GM12878 (cell line): ENCODE results near the gene STRN4. TPM values are rescaled to one million over a fixed set of nuclear protein-coding genes. Genes with fewer than 3 reads are reported as not detected.

ENCODE experiments used
- ATAC-seq: fragments of 200-7000 bp; cut with Tn5 transposase; 3 replicates; pipeline ENCODE4 v1.9.1; 2020; ENCODE audit warnings: mild to moderate bottlenecking, moderate library complexity
- BruUV-seq: library from RNA; stranded (reverse); fragments of 400-500 nt; replicated peaks from 2 replicates; lab custom pipeline; 2021; lab: Mats Ljungman, UMichigan
- CTCF ChIA-PET: fragments of 300-600 bp; sonication (Branson Sonifier 250); formaldehyde crosslinking; extraction: SDS; loops from one replicate; lab custom pipeline; 2021; ENCODE audit warnings: inconsistent platforms; lab: Yijun Ruan, JAX
- POLR2A ChIA-PET: fragments of 350-600 bp; formaldehyde crosslinking; extraction: SDS; loops from one replicate; lab custom pipeline; 2021; ENCODE audit warnings: inconsistent platforms; lab: Charles Lee
- RAD21 ChIA-PET: fragments of 300-600 bp; sonication (Branson Sonifier 250); formaldehyde crosslinking; loops from one replicate; lab custom pipeline; 2023; ENCODE audit warnings: antibody characterized with exemption; ENCODE audit not compliant: unreplicated experiment; lab: Charles Lee
- SMC1A ChIA-PET: fragments of 300-600 bp; sonication (Branson Sonifier 250); formaldehyde crosslinking; loops from one replicate; lab custom pipeline; 2023; ENCODE audit not compliant: unreplicated experiment, uncharacterized antibody; lab: Charles Lee
- DNase-seq: peaks from one replicate; pipeline ENCODE4 v3.0.0-alpha.2; 2011; ENCODE audit warnings: low read depth, low spot score
- FAIRE-seq: peaks from 3 replicates; lab custom pipeline; 2011; peaks lifted over from hg19 to GRCh38; lab: Jason Lieb, UNC
- H2AFZ ChIP-seq: 2 replicates; pipeline ENCODE4 v1.6.0; 2011; ENCODE audit warnings: low read depth, low read length, control low read depth; ENCODE audit not compliant: control insufficient read depth
- H3K27ac ChIP-seq: 2 replicates; pipeline ENCODE4 v1.5.1; 2011; ENCODE audit warnings: control low read depth; ENCODE audit not compliant: control insufficient read depth, insufficient read depth
- H3K27me3 ChIP-seq, 2 experiments: replicated peaks in 1 of 2; 2 replicates each; pipeline versions ENCODE4 v1.6.0 to v1.6.1; 2011; ENCODE audit warnings: low read length in 1 of 2; ENCODE audit not compliant: control insufficient read depth in 2 of 2, insufficient read depth in 2 of 2
- H3K36me3 ChIP-seq, 2 experiments: 2 replicates each; pipeline ENCODE4 v1.5.1; 2011; ENCODE audit warnings: low read length in 1 of 2; ENCODE audit not compliant: control insufficient read depth in 2 of 2, insufficient read depth in 2 of 2
- H3K4me1 ChIP-seq: 2 replicates; pipeline ENCODE4 v1.6.1; 2011; ENCODE audit warnings: mild to moderate bottlenecking, low read length, moderate library complexity, mixed read lengths; ENCODE audit not compliant: control insufficient read depth, insufficient read depth
- H3K4me2 ChIP-seq: 2 replicates; pipeline ENCODE4 v1.6.0; 2011; ENCODE audit warnings: control low read depth; ENCODE audit not compliant: control insufficient read depth, insufficient read depth
- H3K4me3 ChIP-seq: fragments of 200-600 bp; sonication (generic); 2 replicates; pipeline ENCODE4 v1.5.1; 2016
- H3K79me2 ChIP-seq: 2 replicates; pipeline ENCODE4 v1.6.0; 2011; ENCODE audit warnings: low read length; ENCODE audit not compliant: control insufficient read depth, insufficient read depth
- H3K9ac ChIP-seq: 2 replicates; pipeline ENCODE4 v1.8.0; 2011; ENCODE audit warnings: low read length, control low read depth, mixed read lengths; ENCODE audit not compliant: control insufficient read depth, insufficient read depth
- H3K9me3 ChIP-seq: replicated peaks from 3 replicates; pipeline ENCODE4 v1.5.1; 2011; ENCODE audit warnings: mild to moderate bottlenecking, low read length; ENCODE audit not compliant: control insufficient read depth, insufficient read depth
- H4K20me1 ChIP-seq: 2 replicates; pipeline ENCODE4 v1.6.0; 2011; ENCODE audit not compliant: control insufficient read depth, insufficient read depth
- CHD4 ChIP-seq: fragments of 200-600 bp; sonication (generic); IDR thresholded peaks from 2 replicates; pipeline ENCODE4 v1.6.1; 2016; ENCODE audit warnings: mild to moderate bottlenecking
- FOXK2 ChIP-seq: fragments of 450-650 bp; IDR thresholded peaks from 2 replicates; pipeline ENCODE4 v1.6.1; 2017; ENCODE audit warnings: mild to moderate bottlenecking, moderate library complexity
- KLF5 ChIP-seq: fragments of 450-650 bp; IDR thresholded peaks from 2 replicates; pipeline ENCODE4 v1.6.1; 2014; ENCODE audit warnings: mild to moderate bottlenecking; ENCODE audit not compliant: partially characterized antibody
- NR2C1 ChIP-seq: fragments of 450-650 bp; IDR thresholded peaks from 2 replicates; pipeline ENCODE4 v1.6.1; 2017; ENCODE audit warnings: antibody characterized with exemption, mild to moderate bottlenecking, moderate library complexity
- NR2F1 ChIP-seq: fragments of 450-650 bp; conservative IDR thresholded peaks from 2 replicates; pipeline ENCODE4 v1.6.1; 2017; ENCODE audit warnings: mild to moderate bottlenecking
- POLR2AphosphoS2 ChIP-seq: IDR thresholded peaks from 2 replicates; pipeline ENCODE4 v1.6.1; 2011; ENCODE audit warnings: low read depth, mild to moderate bottlenecking, low read length, improper control_type of control experiment, moderate library complexity
- RFX5 ChIP-seq: IDR thresholded peaks from 2 replicates; pipeline ENCODE4 v1.6.1; 2011; ENCODE audit warnings: low read depth, low read length, improper control_type of control experiment
- ZNF384 ChIP-seq: IDR thresholded peaks from 2 replicates; pipeline ENCODE4 v1.6.1; 2012; ENCODE audit warnings: low read depth, mild to moderate bottlenecking, low read length, improper control_type of control experiment, borderline replicate concordance
- WGBS: methylation state at CpG from one replicate; pipeline ENCODE4 v1.1.6; 2016; ENCODE audit warnings: low lambda C conversion rate; ENCODE audit not compliant: insufficient replicate concordance, insufficient coverage; ENCODE audit errors: missing lambda C conversion rate; 5-methylcytosine and 5-hydroxymethylcytosine counted together
- in situ Hi-C: fragments of 300-500 bp; cut with MboI; formaldehyde crosslinking; loops from 9 replicates; pipeline ENCODE4 v1.14.3; 2018; ENCODE audit warnings: mixed read lengths
- intact Hi-C: fragments of 100-400 bp; cut with micrococcal nuclease; formaldehyde crosslinking; loops from one replicate; pipeline ENCODE4 v1.14.2; 2022; ENCODE audit not compliant: unreplicated experiment
- polyA plus RNA-seq, 11 experiments: library from polyadenylated mRNA; depleted of rRNA in 4 of 11; unstranded in 6 of 11; stranded (reverse) in 5 of 11; fragments of >200 nt; fragmentation: Nextera tagmentation in 4 of 11; fragmentation: Illumina TruSeq in 1 of 11; extraction: Ambion mirVana in 4 of 11; extraction: Trizol in 1 of 11; gene quantifications; 1 replicate in 1 of 11; 2 replicates in 10 of 11; pipeline versions ENCODE4 v1.2.1 to v1.2.3, GENCODE V29; 2011 to 2016; ENCODE audit warnings: inconsistent platforms in 2 of 11, missing spikeins in 2 of 11, low read depth in 1 of 11
- total RNA-seq, 4 experiments: library from RNA; depleted of rRNA in 3 of 4; stranded (reverse); fragments of >200 nt in 3 of 4; fragmentation: Illumina TruSeq in 1 of 4; extraction: Trizol in 1 of 4; gene quantifications; 2 replicates each; pipeline versions ENCODE4 v1.2.1 to v1.2.3, GENCODE V29; 2013 to 2021
- TF ChIP-seq, protein P1 (sequence below): IDR thresholded peaks from 2 replicates; pipeline ENCODE4 v1.6.1; 2011; ENCODE audit warnings: mild to moderate bottlenecking, low read depth, low read length, moderate library complexity; ENCODE audit not compliant: insufficient replicate concordance
- TF ChIP-seq, protein P2 (sequence below): fragments of 450-650 bp; IDR thresholded peaks from 2 replicates; pipeline ENCODE4 v1.6.1; 2016; ENCODE audit warnings: mild to moderate bottlenecking
- TF ChIP-seq, protein P3 (sequence below): IDR thresholded peaks from 2 replicates; pipeline ENCODE4 v1.6.1; 2012; ENCODE audit warnings: low read depth, low read length, improper control_type of control experiment

STRN4 gene
- total and polyA plus RNA-seq, 10 of the 15 experiments (the other 5 are each of a cell fraction or from before 2014, with no cell fraction given): 0.42 to 62.8 (median 22.5) TPM

DNA sequence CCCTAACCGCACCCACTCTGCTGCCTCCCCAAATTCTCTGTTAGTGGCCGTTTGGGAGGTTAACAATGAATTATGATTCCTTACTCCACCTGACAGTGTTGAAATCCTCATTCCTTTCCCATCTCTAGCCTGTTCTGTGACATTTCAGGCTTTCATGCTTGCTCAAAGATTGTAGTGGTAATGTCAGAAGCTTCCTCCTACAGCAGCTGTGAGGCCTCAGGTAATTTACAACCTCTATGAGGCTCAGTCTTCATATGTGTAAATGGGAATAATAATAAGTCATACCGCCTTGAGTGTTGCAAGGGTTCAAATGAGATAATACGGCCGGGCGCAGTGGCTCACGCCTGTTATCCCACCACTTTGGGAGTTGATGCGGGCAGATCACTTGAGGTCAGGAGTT lies 43.1 kb upstream of the STRN4 start (continued):
- TF ChIP-seq RFX5 (no peak), FOXK2 (no peak), POLR2AphosphoS2 (no peak), NR2C1 (no peak), KLF5 (no peak), CHD4 (no peak), ZNF384 (no peak)
- TF ChIP-seq, protein P1, sequence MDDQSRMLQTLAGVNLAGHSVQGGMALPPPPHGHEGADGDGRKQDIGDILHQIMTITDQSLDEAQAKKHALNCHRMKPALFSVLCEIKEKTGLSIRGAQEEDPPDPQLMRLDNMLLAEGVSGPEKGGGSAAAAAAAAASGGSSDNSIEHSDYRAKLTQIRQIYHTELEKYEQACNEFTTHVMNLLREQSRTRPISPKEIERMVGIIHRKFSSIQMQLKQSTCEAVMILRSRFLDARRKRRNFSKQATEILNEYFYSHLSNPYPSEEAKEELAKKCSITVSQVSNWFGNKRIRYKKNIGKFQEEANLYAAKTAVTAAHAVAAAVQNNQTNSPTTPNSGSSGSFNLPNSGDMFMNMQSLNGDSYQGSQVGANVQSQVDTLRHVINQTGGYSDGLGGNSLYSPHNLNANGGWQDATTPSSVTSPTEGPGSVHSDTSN: no peak
- TF ChIP-seq, protein P2, sequence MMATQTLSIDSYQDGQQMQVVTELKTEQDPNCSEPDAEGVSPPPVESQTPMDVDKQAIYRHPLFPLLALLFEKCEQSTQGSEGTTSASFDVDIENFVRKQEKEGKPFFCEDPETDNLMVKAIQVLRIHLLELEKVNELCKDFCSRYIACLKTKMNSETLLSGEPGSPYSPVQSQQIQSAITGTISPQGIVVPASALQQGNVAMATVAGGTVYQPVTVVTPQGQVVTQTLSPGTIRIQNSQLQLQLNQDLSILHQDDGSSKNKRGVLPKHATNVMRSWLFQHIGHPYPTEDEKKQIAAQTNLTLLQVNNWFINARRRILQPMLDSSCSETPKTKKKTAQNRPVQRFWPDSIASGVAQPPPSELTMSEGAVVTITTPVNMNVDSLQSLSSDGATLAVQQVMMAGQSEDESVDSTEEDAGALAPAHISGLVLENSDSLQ: no peak
- TF ChIP-seq, all 136 proteins: peak for 0

DNA sequence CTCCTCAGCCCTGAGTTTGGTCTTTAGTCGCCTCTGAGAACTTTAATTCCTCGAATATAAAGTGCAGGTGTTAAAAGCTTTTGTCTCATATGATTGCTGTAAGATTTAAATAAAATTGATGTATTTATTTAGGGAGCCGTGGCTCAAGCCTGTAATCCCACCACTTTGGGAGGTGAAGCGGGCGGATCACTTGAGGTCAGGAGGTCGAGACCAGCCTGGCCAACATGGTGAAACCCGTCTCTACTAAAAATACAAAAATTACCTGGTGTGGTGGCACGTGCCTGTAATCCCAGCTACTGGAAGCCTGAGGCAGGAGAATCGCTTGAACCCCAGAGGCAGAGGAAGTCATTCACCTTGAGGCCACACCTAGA lies 42.7 kb upstream of the STRN4 start:
- Histone ChIP-seq H3K27ac (no peak overlapping the region), H3K27me3 (no peaks in the 10 kb centered on the region; a peak in 1 of 4 replicates), H2AFZ (peak overlapping the region; percentile 73), H3K9ac (no peak overlapping the region), H3K4me1 (0 out of 2 replicates have a peak, but pooled peaks cover 7% of the 10 kb centered on the region), H4K20me1 (no peaks in the 10 kb centered on the region; the same call in 1 of the 2 replicates), H3K36me3 (no peaks in the 10 kb centered on the region), H3K4me3 (no peak overlapping the region), H3K9me3 (no peaks in the 10 kb centered on the region; the same call in 2 of the 3 replicates), H3K4me2 (peak overlapping the region; percentile 66; the same call in 1 of the 2 replicates)
- ChIA-PET SMC1A (interaction anchor here (1.0 to 1.5 kb wide), 4 partner anchors 19 to 35 kb away, joined by 3 to 4 read pairs (median 3); no protein-coding TSS in a partner anchor), CTCF (interaction anchor here (0.5 to 3.1 kb wide), 8 partner anchors 10 to 51 kb away, joined by 3 to 13 read pairs (median 6); no protein-coding TSS in a partner anchor), RAD21 (interaction anchor here (1.6 to 1.9 kb wide), 2 partner anchors 33 to 51 kb away, joined by 6 read pairs; no protein-coding TSS in a partner anchor), POLR2A (interaction anchor here (0.6 to 3.1 kb wide), 7 partner anchors 16 to 144 kb away, joined by 3 to 13 read pairs (median 5); no protein-coding TSS in a partner anchor)
- ATAC-seq (no peak), DNase-seq (no peak)
- 63% methylated on average over 9 of the region's 9 CpGs for WGBS
- no TSS peak for BruUV-seq
- TF ChIP-seq, protein P3, sequence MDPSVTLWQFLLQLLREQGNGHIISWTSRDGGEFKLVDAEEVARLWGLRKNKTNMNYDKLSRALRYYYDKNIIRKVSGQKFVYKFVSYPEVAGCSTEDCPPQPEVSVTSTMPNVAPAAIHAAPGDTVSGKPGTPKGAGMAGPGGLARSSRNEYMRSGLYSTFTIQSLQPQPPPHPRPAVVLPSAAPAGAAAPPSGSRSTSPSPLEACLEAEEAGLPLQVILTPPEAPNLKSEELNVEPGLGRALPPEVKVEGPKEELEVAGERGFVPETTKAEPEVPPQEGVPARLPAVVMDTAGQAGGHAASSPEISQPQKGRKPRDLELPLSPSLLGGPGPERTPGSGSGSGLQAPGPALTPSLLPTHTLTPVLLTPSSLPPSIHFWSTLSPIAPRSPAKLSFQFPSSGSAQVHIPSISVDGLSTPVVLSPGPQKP: no peak
- 0 out of 2 replicates have a peak, but pooled peaks have one; percentile 45 for TF ChIP-seq NR2F1
- TF ChIP-seq, all 136 proteins: peak for 1
- peaks cover 45% of the 10 kb centered on the region for H3K79me2 ChIP-seq
- in situ Hi-C loops (no loop called here), intact Hi-C loops (loop anchor here (5.0 kb wide), 1 partner anchor 33 kb away; no protein-coding TSS in a partner anchor)
- no peak for FAIRE-seq
